HG03135 (cell line): Measurements from ENCODE around the gene CORO1C.
"Not testable (repeated sequence)": the region's sequence is repeated elsewhere in the genome, so short reads cannot be mapped to it uniquely, and the experiment has no call there.

Source experiments
- ATAC-seq: cut with Tn5 transposase; IDR thresholded peaks from one replicate; pipeline ENCODE4 v1.9.1; 2021; ENCODE audit warnings: mild to moderate bottlenecking, moderate library complexity; ENCODE audit not compliant: unreplicated experiment

CORO1C gene

GRCh38 chr12:108638141-108638827 is 93.0 kb downstream of the CORO1C start:
- ATAC-seq, result no peak

GRCh38 chr12:108637222-108637971 is 93.9 kb downstream of the CORO1C start:
- no peak for ATAC-seq

GRCh38 chr12:108635997-108636808 is 95.1 kb downstream of the CORO1C start:
- no peak for ATAC-seq

- peak; percentile 50 for ATAC-seq
These were observed 95.9 kb downstream of the CORO1C start for GRCh38 chr12:108635201-108635996.

- ATAC-seq, result no peak
These were observed 97.0 kb downstream of the CORO1C start for GRCh38 chr12:108634341-108634751.

- ATAC-seq, result peak; percentile 54
These were observed 97.6 kb downstream of the CORO1C start, which contains the start of gene SELPLG for GRCh38 chr12:108633534-108634248. Gene SELPLG (minus strand): TSS chr12:108633894. CDS start chr12:108624307, 9,587 bp downstream.

- no peak for ATAC-seq
These were observed 98.2 kb downstream of the CORO1C start for GRCh38 chr12:108633081-108633533.

GRCh38 chr12:108631261-108631660 is 100.1 kb downstream of the CORO1C start:
- not testable (repeated sequence) for ATAC-seq

GRCh38 chr12:108630481-108631207 is 100.7 kb downstream of the CORO1C start:
- ATAC-seq, result no peak

GRCh38 chr12:108629824-108630476 is 101.4 kb downstream of the CORO1C start:
- ATAC-seq, result no peak

GRCh38 chr12:108629151-108629550 is 102.2 kb downstream of the CORO1C start:
- ATAC-seq, result no peak

- no peak for ATAC-seq
These were observed 104.0 kb downstream of the CORO1C start for GRCh38 chr12:108627134-108627920.

GRCh38 chr12:108625228-108625627 is 106.1 kb downstream of the CORO1C start:
- ATAC-seq, result no peak

- ATAC-seq, result no peak
These were observed 107.7 kb downstream of the CORO1C start for GRCh38 chr12:108623577-108623976.

- ATAC-seq, result no peak
These were observed 108.3 kb downstream of the CORO1C start for GRCh38 chr12:108622921-108623514.

GRCh38 chr12:108622421-108622820 is 108.9 kb downstream of the CORO1C start:
- ATAC-seq, result no peak

- ATAC-seq, result no peak
These were observed 110.2 kb downstream of the CORO1C start for GRCh38 chr12:108621161-108621560.
